HG02588 (cell line): Measurements from ENCODE around the gene DHFR.
"Not testable (repeated sequence)": the region's sequence is repeated elsewhere in the genome, so short reads cannot be mapped to it uniquely, and the experiment has no call there.

Experiments
- ATAC-seq: cut with Tn5 transposase; IDR thresholded peaks from one replicate; pipeline ENCODE4 v1.9.1; 2021; ENCODE audit warnings: mild to moderate bottlenecking, moderate library complexity; ENCODE audit not compliant: unreplicated experiment

DHFR gene

DNA sequence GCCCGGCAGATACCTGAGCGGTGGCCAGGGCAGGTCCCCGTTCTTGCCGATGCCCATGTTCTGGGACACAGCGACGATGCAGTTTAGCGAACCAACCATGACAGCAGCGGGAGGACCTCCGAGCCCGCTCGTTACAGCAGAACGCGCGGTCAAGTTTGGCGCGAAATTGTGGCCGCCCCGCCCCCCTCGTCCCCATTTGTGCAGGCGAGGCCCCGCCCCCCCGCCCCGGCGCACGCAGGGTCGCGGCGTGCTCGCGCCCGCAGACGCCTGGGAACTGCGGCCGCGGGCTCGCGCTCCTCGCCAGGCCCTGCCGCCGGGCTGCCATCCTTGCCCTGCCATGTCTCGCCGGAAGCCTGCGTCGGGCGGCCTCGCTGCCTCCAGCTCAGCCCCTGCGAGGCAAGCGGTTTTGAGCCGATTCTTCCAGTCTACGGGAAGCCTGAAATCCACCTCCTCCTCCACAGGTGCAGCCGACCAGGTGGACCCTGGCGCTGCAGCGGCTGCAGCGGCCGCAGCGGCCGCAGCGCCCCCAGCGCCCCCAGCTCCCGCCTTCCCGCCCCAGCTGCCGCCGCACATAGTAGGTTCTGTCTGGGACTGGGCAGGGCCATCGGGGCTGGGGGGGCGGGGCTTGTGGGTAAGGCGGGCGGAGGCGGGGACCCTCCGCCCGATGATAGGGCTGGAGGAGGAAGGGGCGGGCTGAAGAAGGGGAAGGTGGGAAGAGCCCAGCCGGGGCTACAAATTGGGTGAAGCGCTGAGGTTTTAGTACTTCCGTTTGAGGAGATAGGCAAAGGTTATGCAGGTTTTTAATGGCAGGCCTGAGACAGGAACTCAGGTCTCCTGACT, at the start of gene DHFR, which contains the start of gene MSH3:
DHFR (minus strand) TSS at position 593 of the 840 bp plus-strand sequence; CDS start at position 99, 494 bp downstream.
MSH3 (plus strand) TSS at position 262 of the 840 bp plus-strand sequence; CDS start at position 338, 76 bp downstream.
- ATAC-seq, result peak; percentile 49

DNA sequence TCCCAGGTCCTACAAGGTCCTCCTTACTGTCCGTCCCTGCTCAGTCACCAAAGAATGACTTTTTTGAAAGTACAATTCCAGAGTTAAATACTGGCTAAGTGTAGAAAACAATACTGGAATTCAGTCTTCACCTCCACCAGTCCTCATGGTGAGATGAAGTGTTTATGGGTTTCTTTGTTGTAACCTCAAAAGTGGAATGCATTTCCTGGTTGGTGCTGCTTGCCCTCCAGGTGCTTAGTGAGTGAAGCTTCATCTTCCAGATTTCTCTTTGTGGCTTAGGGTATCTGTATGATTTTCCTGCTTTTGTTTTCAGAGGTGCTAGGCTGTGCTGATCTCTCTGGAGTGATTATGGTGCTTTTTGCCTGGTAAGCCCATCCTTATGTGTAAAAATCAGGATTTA, 49.4 kb upstream of the DHFR start:
- no peak for ATAC-seq

DNA sequence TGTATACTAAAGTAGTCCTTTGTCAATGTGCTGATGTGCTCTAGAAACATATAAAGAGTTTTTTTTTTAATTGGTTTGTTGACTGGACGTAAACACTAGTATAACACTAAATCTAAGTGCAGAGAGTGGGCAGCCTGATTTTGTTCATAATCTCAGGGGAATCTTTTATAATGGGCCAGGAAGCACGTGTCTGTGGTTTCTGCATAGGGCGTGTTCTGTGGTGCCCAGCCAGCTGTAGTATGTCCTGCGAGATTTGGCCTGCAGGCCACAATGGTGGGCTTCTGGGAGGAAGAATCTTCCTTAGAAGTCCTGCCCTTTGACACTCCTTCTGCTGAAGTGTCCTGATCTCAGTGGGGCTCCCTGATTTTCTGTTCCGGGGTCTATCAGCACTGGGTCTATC, 49.0 kb upstream of the DHFR start:
- ATAC-seq, result no peak

DNA sequence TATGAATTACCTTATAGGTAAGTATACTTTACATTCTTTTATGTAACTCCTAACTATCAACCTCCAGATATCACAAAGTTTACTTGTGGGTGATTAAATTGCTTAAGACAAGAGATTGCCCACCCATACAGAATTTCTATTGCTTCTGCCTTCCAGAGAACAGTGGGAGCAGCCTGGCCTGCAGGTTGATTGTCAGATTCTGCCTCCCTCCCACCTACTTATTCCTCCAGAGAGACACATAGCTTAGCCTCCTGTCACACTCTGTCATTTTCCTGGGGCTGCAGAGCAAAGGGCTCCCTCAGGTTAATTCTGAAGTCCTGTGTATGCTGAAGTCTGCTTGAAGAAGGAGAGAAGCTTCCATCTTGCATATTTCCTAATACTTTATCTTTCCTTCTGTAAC, 48.5 kb upstream of the DHFR start:
- no peak for ATAC-seq

DNA sequence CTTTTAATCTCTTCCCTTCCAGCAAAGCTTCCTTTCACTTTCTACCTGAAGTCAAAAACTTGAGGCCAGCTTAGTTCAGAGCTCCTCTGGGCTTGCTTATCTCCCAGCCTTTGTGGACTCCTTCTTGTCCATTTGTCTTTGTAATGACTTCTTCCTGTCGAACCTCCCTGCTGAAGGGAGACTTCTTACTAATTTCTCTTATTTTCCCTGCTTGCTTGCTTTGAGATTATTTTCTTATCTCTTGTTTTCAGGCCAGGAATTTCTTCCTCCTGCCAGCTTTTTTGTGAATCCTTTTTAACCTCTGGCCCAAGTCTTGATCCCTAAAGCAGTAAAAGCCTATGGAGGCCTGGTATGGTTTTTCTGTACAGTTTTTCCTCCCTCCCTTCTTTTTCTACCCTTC, 46.8 kb upstream of the DHFR start:
- no peak for ATAC-seq

DNA sequence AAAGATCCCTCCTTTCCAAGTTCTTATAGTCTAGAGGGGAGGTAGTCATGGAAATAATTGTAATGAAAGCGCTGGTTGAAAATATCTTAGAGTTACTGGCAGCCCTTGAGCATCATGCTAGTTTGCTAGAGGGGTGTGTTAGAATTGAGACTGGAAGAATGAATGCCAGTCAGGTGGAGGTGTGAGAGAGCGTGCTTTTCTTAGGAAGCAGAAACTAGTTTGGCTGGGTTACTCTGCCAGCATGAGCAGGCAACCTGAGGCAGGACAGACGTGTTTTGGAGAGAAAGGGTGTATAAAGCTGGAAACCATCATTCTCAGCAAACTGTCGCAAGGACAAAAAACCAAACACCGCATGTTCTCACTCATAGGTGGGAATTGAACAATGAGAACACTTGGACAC, 43.6 kb upstream of the DHFR start:
- no peak for ATAC-seq

DNA sequence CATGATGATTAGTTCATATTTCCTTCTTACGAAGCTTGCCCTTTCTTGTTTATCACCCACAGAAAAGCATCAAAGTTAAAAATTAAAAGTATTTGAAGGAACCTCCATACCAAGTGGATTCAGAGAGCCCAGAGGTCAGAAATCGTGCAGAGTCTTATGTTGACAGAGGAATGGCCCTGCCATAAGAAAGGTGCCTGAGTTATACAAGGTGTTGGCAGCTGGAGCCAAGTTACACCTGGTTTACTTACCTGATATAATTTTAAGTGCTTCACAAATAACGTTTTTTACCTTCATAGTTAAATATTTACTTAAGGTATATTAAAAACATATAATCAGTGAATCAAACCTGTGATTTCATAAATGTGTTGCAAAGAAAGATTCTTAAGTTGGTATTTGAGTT, 42.3 kb upstream of the DHFR start:
- no peak for ATAC-seq

DNA sequence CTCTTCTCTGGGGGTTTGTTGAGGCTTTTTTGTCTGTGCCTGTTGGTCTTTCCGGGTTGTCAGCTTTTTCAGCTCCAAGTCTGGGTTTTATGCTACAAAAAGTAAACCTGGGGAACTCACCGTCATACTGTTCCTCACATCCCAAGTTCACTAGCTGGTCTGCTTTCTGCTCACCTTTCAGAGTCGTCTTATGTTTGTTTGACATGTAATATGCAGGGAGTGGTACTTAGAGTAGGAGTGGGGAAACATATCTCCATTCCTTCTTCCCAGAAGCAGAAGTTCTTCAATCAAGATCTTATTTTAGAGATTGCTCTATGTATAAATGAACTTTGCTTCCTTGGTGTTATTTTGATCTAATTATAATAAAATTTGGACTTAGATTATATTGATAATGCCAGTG, 41.7 kb upstream of the DHFR start:
- no peak for ATAC-seq

DNA sequence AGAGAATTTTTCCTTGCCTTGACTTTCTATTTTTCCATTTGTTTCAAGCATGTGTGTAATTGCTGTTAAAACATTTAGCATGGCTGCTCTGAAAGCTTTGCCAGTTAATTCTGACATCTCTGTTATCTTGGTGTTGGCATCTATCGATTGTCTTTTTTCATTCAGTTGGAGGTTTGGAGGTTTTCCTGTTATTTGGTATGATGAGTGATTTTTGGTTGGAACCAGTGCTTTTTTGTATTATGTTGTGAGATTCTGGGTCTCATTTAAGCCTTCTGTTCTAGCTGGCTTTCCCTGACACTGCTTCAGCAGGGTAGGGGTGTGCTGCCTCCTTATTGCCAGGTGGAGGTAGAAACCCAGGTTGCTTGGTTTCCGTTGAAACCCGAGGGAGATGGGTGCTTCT, 40.9 kb upstream of the DHFR start:
- no peak for ATAC-seq

DNA sequence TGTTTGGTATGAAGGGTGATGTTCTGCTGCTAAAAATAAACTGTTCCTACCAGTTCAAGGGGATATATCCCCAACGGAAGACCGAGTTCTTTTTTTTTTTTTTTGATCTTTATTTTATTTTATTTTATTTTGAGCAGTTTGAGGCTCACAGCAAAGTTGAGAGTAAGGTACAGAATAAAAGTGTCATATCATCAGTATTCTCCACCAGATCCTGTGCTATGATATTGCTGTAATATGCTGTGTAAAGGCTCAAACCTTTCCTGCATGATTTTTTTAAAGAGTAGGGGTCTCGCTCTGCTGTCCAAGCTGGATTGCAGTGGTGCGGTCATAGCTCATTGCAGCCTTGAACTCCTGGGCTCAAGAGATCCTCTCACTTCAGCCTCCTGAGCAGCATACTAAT, 34.8 kb upstream of the DHFR start:
- ATAC-seq, result no peak

DNA sequence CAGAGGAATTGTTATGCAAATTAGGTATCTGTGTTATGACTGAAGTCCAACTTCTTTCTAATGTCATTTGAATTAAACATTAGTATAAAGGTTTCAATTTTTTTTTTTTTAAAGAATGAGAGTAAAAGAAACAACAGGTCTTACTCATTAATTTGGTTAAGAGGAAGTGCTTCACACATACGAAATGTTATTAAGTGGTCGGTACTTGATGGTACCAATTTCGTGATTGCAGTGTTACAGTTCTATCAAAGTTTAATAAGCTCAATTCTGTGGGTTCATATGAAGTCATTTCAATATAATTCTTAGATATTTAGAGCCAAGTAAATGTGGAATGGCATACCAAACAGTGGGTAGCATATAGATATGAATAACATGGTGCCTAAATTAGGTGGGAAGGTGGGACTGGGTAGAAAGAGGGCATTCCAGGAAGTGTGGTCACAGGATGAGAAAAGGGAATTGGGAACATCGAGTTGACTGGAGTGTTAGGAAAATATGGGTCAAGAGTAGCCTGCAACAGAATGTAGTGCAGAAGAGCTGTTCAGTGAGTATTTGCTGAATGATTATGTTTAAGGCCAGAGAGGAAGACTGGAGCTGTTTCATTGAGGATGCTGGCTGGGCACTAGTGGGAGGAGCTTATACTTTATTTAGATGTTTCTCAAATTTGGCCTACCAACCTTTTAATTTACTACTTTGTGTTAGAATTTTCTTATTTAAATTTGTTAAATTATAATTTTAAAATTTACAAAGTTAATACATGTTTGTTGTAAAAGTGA, 34.1 kb upstream of the DHFR start:
- no peak for ATAC-seq

DNA sequence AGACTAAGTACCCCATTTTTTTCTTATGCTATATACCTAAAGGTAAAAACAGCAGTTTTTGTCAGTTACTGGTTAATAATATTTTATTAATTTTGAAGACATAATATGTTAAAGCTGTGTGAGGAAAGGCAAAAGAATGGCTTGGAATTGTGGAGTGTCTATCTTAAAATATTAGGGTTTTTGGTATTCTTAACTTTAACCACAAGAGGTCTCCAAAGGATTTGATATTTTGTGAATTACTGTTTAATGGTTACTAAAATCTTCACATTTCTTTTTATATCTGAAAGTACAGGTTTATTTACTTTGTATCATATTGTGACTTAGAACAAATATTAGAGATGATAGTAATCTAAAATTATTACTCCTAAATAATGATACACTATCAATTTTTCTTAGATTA, 32.0 kb upstream of the DHFR start:
- ATAC-seq, result no peak

DNA sequence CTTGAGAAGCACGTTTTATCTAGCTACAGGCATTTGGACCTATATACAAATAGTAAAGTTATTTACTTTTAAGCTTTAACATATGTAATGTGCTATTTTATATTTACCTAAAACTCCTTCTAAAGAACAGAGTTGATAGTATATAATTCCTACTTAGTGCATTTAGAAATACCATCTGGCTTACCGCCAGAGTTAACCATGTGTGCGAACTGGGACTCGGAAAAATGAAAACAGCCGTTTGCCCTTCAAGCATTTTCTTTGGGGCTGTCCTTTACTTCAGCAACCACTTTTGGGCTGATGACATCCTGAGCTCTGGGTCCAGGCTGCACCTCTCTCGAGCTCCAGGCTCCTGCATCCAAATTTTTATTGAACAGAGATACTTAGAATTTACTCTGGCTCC, 21.9 kb upstream of the DHFR start:
- no peak for ATAC-seq

DNA sequence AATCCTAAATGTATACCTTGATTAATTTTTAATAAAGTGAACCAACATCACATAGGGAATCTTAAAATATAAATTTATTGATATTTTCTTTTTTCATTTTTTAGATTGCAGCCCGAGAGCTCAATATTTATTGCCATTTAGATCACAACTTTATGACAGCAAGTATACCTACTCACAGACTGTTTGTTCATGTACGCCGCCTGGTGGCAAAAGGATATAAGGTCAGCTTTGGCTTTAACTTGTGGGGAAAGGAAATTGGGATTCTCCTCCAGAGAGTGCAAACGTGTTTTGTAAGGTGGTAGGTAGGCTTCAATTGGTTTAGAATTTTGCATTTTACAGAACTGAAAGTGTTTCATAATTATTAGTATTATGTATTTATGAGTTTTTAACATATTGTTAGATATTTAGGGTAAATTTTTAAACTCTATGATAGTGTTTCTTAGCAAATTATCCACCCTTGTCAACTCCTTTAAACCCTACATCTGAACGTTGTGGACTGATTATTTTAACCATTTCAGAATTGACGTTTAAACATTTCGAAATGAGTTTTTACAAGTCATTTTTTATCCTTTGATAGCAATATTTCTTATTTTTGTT, 17.5 kb upstream of the DHFR start:
- ATAC-seq, result no peak

DNA sequence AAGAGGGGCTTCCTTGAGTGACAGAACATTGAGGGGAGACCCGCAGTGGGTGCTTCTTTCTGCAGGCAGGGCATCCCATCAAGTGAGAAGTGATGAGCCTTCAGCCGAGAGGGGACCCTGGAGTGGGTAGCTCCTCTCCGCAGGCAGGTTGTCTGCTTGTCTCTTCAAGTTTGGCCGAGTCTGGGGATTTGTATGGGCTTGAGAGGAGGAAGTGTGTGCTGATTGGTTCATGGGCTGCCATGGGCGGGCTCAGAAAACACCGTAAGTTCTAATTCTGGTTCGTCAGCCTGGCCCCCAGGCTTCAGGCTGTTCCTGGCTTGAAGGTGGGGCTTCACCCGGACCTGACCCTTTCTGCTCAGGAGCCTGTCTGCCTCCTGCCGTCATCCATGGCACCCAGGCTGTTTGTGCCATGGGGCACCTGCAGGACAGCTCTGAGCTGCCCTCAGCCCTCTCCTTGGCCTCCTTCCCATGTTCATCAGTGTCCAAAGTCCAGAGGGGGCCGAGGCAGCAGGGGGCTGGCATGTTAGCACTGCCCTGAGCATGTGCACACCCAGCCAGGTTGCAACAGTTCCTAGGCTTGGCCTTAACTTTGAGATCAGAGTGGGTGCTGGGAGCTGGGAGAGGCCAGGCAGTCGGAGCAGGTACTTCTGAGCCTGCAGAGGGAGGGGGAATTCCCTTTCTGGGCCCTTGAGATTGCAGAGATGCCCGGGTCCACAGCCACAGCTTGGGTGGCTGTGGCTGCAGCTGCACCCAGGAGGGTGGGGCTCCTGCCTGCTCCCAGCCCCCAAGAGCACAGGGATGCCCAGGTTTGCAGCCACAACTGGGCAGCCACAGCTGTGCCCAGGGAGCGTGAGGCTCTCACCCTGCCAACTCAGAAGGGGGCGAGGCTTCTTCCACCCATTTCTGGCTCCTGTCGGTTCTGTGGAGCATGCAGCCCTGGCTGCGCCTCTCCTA, 13.5 kb upstream of the DHFR start:
- peak; percentile 67 for ATAC-seq

DNA sequence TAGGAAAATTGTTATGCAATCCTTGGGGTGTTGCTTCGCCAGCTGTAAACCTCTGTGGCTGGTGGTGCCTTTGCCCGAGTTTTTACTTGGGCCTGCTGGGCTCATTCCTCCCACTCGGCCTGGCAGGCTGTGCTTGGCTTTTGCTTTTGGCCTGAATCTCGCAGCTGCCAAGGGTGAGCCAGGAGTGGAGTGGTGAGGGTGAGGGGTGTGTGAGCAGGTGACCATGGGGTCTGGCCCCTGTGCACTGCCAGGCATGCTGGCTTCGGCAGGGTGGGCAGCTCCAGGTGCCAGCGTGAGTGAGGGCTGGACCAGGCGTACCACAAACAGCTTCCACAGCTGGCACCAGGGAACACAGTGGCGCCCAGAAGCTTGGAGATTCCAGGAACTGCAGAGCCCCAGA, 12.6 kb upstream of the DHFR start:
- no peak for ATAC-seq

DNA sequence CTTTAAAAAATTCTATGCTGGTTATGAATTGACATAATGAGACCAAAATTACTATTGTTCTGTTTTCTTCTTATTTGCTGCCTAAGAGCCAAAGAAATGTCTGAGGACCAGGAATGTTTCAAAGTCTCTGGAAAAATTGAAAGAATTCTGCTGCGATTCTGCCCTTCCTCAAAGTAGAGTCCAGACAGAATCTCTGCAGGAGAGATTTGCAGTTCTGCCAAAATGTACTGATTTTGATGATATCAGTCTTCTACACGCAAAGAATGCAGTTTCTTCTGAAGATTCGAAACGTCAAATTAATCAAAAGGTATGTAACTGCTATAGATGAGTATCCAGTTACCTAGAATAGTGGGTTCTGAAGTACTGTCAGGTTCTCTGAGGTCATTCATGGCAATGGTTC, 10.3 kb upstream of the DHFR start:
- no peak for ATAC-seq

DNA sequence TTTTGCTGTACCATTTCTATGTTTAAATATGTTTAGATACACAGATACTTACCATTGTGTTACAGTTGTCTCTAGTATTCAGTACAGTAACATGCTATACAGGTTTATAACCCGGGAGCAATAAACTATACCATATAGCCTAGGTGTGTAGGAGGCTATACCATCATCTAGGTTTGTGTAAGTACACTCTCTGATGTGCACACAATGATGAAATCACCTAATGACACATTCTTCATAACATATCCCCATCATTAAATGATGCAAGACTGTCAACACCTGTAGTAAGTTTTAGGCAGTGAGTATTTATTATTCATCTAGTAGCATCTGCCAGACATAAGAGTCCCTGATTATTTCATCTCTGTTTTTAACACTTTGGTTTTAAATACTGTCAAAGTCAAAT, 7.3 kb upstream of the DHFR start:
- ATAC-seq, result no peak

DNA sequence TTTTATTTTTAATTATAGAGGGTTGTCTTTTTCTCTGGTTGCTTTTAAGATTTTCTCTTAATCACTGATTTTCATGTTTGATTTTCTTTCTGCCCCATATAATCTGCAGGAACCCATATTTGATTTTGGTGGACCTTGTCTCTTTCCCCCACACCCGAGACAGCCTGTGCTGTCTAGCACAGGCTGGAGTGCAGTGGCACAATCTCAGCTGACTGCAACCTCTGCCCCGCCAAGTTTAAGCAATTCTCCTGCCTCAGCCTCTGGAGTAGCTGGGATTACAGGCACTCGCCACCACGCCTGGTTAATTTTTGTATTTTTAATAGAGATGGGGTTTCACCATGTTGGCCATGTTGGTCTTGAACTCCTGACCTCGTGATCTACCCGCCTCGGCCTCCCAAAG, 5.9 kb upstream of the DHFR start:
- not testable (repeated sequence) for ATAC-seq

DNA sequence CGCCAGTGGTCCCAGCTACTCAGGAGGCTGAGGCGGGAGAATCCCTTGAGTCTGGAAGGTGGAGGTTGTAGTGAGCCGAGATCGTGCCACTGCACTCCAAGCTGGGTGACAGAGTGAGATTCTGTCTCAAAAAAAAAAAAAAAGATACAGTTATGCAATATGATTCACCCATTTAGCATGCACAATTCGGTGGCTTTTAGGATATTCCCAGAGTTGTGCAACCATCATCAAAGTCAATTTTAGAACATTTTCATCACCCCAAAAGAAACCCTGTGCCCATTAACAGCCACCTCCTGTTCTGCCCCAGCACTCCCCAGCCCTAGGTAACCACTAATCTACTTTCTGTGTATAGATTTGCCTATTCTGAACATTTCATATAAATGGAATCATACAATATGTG, 4.3 kb upstream of the DHFR start:
- ATAC-seq, result no peak

DNA sequence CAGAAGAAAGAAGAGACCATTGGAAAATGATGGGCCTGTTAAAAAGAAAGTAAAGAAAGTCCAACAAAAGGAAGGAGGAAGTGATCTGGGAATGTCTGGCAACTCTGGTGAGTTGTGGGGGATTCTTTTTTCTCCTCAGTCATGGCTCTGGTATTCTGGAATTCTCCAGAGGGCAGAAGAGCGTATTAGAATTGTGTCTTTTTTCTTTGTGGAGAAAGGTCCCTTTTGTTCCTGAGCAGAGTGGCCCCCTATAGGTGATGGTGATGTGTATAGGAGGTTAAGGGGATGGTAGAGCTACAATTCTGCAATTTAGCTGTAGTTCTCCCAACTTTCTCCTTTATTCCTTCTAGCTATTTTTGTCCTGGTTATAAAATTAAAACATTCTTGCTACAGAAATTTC, 1.6 kb upstream of the DHFR start:
- no peak for ATAC-seq
